ENCODE data around the gene HAUS5. TPM values are rescaled to one million over a fixed set of nuclear protein-coding genes. Genes with fewer than 3 reads are reported as not detected.

HAUS5 gene
- total RNA-seq, 1 experiment from 2014 or later, result 33.5 TPM

DNA sequence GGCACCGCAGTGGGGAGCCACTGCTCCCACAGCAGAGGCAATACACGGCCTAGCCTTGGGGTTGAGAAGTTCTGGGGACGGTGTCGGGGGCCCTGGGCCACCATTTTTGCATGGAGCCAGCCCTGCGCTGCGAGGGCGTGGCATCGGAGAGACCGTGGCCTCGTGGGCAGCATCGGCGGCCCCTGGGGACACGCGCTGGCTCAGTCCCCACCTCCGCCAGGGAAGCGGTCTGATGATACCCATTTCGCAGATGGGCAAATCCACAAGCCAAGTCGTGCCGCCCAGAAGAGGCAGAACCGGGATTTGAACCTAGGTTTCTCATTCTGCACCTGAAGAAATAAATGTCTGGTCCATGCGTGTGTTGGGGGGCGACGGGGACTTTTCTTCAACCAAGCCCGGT is 52.6 kb downstream of the HAUS5 start:
- intact Hi-C loops (cut with micrococcal nuclease; ENCODE audit: unreplicated experiment), result no loop called here
- no TSS peak for BruUV-seq (replicated peaks)
- Histone ChIP-seq H3K27ac (ENCODE audit: low read depth, low read length, poor library complexity, severe bottlenecking) (no peak overlapping the region), H3K9me3 (ENCODE audit: low read depth, low read length, poor library complexity, severe bottlenecking) (no peaks in the 10 kb centered on the region), H3K36me3 (ENCODE audit: insufficient read depth, low read length, poor library complexity, severe bottlenecking) (no peaks in the 10 kb centered on the region), H3K4me1 (ENCODE audit: insufficient read depth, low read length, poor library complexity, severe bottlenecking) (no peaks in the 10 kb centered on the region), H3K4me3 (ENCODE audit: low read depth, low read length, poor library complexity, severe bottlenecking) (no peak overlapping the region), H3K27me3 (replicated peaks; ENCODE audit: insufficient read depth, low read depth, low read length, poor library complexity) (peaks cover 11% of the 10 kb centered on the region)
- TF ChIP-seq, protein P1, sequence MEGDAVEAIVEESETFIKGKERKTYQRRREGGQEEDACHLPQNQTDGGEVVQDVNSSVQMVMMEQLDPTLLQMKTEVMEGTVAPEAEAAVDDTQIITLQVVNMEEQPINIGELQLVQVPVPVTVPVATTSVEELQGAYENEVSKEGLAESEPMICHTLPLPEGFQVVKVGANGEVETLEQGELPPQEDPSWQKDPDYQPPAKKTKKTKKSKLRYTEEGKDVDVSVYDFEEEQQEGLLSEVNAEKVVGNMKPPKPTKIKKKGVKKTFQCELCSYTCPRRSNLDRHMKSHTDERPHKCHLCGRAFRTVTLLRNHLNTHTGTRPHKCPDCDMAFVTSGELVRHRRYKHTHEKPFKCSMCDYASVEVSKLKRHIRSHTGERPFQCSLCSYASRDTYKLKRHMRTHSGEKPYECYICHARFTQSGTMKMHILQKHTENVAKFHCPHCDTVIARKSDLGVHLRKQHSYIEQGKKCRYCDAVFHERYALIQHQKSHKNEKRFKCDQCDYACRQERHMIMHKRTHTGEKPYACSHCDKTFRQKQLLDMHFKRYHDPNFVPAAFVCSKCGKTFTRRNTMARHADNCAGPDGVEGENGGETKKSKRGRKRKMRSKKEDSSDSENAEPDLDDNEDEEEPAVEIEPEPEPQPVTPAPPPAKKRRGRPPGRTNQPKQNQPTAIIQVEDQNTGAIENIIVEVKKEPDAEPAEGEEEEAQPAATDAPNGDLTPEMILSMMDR (conservative IDR thresholded peaks at IDR 0.05; ENCODE audit: low read depth, low read length), result no peak
- TF ChIP-seq EZH2 (IDR thresholded peaks at IDR 0.05; ENCODE audit: borderline replicate concordance, low read depth, low read length, poor library complexity, severe bottlenecking), result no peak
- ChIA-PET POLR2A (ENCODE audit: low non-redundant PET) (no interaction called here), CTCF (no interaction called here)
- no peak for DNase-seq (ENCODE audit: low spot score)

DNA sequence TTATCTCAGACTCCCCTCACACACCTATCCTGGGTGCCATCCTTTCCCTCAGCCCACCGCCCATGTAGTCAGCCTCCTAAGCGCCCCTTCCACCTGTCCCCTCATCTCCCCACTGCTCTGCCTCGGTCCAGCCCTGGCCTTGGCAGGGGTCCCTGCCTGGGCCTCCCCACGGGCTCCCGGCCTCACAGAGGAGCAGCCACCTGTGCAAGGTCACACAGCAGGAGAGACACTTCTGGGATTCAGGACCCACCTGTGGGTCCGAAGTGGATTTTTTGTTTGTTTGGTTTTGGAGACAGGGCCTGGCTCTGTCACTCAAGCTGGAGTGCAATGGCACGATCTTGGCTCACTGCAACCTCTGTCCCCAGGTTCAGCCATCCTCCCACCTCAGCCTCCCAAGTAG is 53.1 kb downstream of the HAUS5 start:
- DNase-seq (ENCODE audit: low spot score), result no peak
- no peaks in the 10 kb centered on the region for H3K4me1 ChIP-seq (ENCODE audit: insufficient read depth, low read length, poor library complexity, severe bottlenecking)
- H3K36me3 ChIP-seq (ENCODE audit: insufficient read depth, low read length, poor library complexity, severe bottlenecking), result no peaks in the 10 kb centered on the region
- no peak for TF ChIP-seq EZH2 (IDR thresholded peaks at IDR 0.05; ENCODE audit: borderline replicate concordance, low read depth, low read length, poor library complexity, severe bottlenecking)
- TF ChIP-seq, protein P1 (conservative IDR thresholded peaks at IDR 0.05; ENCODE audit: low read depth, low read length), result no peak
- BruUV-seq (replicated peaks), result no TSS peak
- H3K27ac ChIP-seq (ENCODE audit: low read depth, low read length, poor library complexity, severe bottlenecking), result no peak overlapping the region
- intact Hi-C loops (cut with micrococcal nuclease; ENCODE audit: unreplicated experiment), result no loop called here
- H3K9me3 ChIP-seq (ENCODE audit: low read depth, low read length, poor library complexity, severe bottlenecking), result no peaks in the 10 kb centered on the region
- CTCF ChIA-PET, result no interaction called here
- POLR2A ChIA-PET (ENCODE audit: low non-redundant PET), result no interaction called here
- peaks cover 11% of the 10 kb centered on the region for H3K27me3 ChIP-seq (replicated peaks; ENCODE audit: insufficient read depth, low read depth, low read length, poor library complexity)
- H3K4me3 ChIP-seq (ENCODE audit: low read depth, low read length, poor library complexity, severe bottlenecking), result no peak overlapping the region

DNA sequence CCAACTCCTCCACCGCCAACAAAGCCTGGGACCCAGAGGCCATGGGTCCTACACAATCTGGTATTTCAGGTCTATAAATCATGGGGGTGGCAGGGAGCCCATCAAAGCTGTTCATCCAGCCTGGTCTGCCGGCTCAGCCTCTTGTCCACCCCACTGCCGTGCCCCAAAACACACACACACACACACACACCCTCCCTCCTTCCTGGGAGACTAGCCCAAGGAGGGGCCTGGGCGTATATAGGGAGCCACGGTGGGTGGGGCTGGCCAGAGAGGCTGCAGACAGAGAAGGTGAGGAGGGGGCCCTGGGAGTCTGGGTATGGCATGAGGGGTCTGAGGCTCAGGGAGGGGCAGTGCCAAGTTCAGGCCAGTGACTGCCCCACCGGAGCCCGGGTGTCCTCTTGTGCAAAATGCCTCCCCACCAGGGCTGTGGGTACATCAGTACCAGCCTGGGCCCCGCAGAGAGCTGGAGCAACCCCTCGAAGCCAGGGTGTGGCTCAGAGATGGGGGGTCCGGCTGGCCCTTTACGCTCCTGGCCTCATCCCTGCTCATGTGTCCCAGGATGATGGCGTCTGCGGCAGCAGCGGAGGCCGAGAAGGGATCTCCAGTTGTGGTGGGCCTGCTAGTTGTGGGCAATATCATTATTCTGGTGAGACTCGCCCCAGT is 53.8 kb downstream of the HAUS5 start, which contains the start of gene UPK1A:
UPK1A (plus strand) TSS at position 267 of the 663 bp plus-strand sequence; CDS start at position 563, 296 bp downstream.
- intact Hi-C loops (cut with micrococcal nuclease; ENCODE audit: unreplicated experiment), result no loop called here
- POLR2A ChIA-PET (ENCODE audit: low non-redundant PET), result no interaction called here
- BruUV-seq (replicated peaks), result no TSS peak

More for the DNA sequence above, 53.8 kb downstream of the HAUS5 start, which contains the start of gene UPK1A:
- no peak for DNase-seq (ENCODE audit: low spot score)
- H3K4me1 ChIP-seq (ENCODE audit: insufficient read depth, low read length, poor library complexity, severe bottlenecking), result no peaks in the 10 kb centered on the region
- H3K27me3 ChIP-seq (replicated peaks; ENCODE audit: insufficient read depth, low read depth, low read length, poor library complexity), result peaks cover 11% of the 10 kb centered on the region
- CTCF ChIA-PET, result no interaction called here
- no peaks in the 10 kb centered on the region for H3K36me3 ChIP-seq (ENCODE audit: insufficient read depth, low read length, poor library complexity, severe bottlenecking)
- H3K4me3 ChIP-seq (ENCODE audit: low read depth, low read length, poor library complexity, severe bottlenecking), result no peak within 1 kb of the TSS
- H3K27ac ChIP-seq (ENCODE audit: low read depth, low read length, poor library complexity, severe bottlenecking), result no peak within 1 kb of the TSS
- no peaks in the 10 kb centered on the region for H3K9me3 ChIP-seq (ENCODE audit: low read depth, low read length, poor library complexity, severe bottlenecking)
- TF ChIP-seq, protein P1 (conservative IDR thresholded peaks at IDR 0.05; ENCODE audit: low read depth, low read length), result no peak
- no peak for TF ChIP-seq EZH2 (IDR thresholded peaks at IDR 0.05; ENCODE audit: borderline replicate concordance, low read depth, low read length, poor library complexity, severe bottlenecking)
